Measurements from ENCODE around the gene INO80. TPM values are rescaled to one million over a fixed set of nuclear protein-coding genes. Genes with fewer than 3 reads are reported as not detected.

The INO80 gene
- total and polyA plus RNA-seq, 2 donors (not counting 1 experiment from before 2014, with no cell fraction given): 5.7 to 34.0 TPM

GRCh38 chr15:41006479-41006878 lies 109.6 kb downstream of the INO80 start:
- Histone ChIP-seq H2AFZ (ENCODE audit: low read length) (no peak overlapping the region), H3K4me1 (ENCODE audit: control insufficient read depth, extremely low read depth, insufficient read depth, low read length) (peaks cover 4% of the 10 kb centered on the region), H3K9me3 (ENCODE audit: control insufficient read depth, insufficient read depth, low read depth, low read length) (no peaks in the 10 kb centered on the region), H4K20me1 (ENCODE audit: control insufficient read depth, extremely low read depth, insufficient read depth, low read length) (no peaks in the 10 kb centered on the region), H3K36me3 (ENCODE audit: control insufficient read depth, insufficient read depth, low read length) (no peaks in the 10 kb centered on the region), H3K79me2 (ENCODE audit: control insufficient read depth, insufficient read depth, low read length) (no peaks in the 10 kb centered on the region), H3K9ac (ENCODE audit: insufficient read depth, low read length) (no peak overlapping the region), H3K4me3 (replicated peaks in 1 of 4; ENCODE audit: control extremely low read depth in 1 of 4, insufficient read depth in 1 of 4, low read depth in 3 of 4, low read length in 4 of 4) (no peak overlapping the region), H3K4me2 (ENCODE audit: extremely low read depth, insufficient read depth, low read length) (no peak overlapping the region), H3K27ac (ENCODE audit: insufficient read depth, low read length) (no peak overlapping the region), H3K27me3 (ENCODE audit: control insufficient read depth, insufficient read depth, low read length) (no peaks in the 10 kb centered on the region)
- TF ChIP-seq EZH2 (IDR thresholded peaks at IDR 0.05; ENCODE audit: low read length, missing control alignments): no peak
- no peak for TF ChIP-seq CTCF (conservative IDR thresholded peaks at IDR 0.05 in 1 of 2, IDR thresholded peaks at IDR 0.05 in 1 of 2; ENCODE audit: low read depth in 1 of 2, low read length in 2 of 2)
- no peak for DNase-seq (ENCODE audit: low read depth in 2 of 2)

GRCh38 chr15:41004490-41004889 lies 111.6 kb downstream of the INO80 start:
- Histone ChIP-seq H4K20me1 (ENCODE audit: control insufficient read depth, extremely low read depth, insufficient read depth, low read length) (no peaks in the 10 kb centered on the region), H3K4me2 (ENCODE audit: extremely low read depth, insufficient read depth, low read length) (no peak overlapping the region), H3K36me3 (ENCODE audit: control insufficient read depth, insufficient read depth, low read length) (no peaks in the 10 kb centered on the region), H3K79me2 (ENCODE audit: control insufficient read depth, insufficient read depth, low read length) (no peaks in the 10 kb centered on the region), H3K9ac (ENCODE audit: insufficient read depth, low read length) (no peak overlapping the region), H3K9me3 (ENCODE audit: control insufficient read depth, insufficient read depth, low read depth, low read length) (no peaks in the 10 kb centered on the region), H3K27ac (ENCODE audit: insufficient read depth, low read length) (no peak overlapping the region), H2AFZ (ENCODE audit: low read length) (no peak overlapping the region), H3K4me3 (replicated peaks in 1 of 4; ENCODE audit: control extremely low read depth in 1 of 4, insufficient read depth in 1 of 4, low read depth in 3 of 4, low read length in 4 of 4) (no peak overlapping the region), H3K4me1 (ENCODE audit: control insufficient read depth, extremely low read depth, insufficient read depth, low read length) (peaks cover 7% of the 10 kb centered on the region), H3K27me3 (ENCODE audit: control insufficient read depth, insufficient read depth, low read length) (no peaks in the 10 kb centered on the region)
- DNase-seq (ENCODE audit: low read depth in 2 of 2): no peak
- TF ChIP-seq CTCF (conservative IDR thresholded peaks at IDR 0.05 in 1 of 2, IDR thresholded peaks at IDR 0.05 in 1 of 2; ENCODE audit: low read depth in 1 of 2, low read length in 2 of 2) (no peak), EZH2 (IDR thresholded peaks at IDR 0.05; ENCODE audit: low read length, missing control alignments) (no peak)

GRCh38 chr15:41001524-41002214 lies 114.4 kb downstream of the INO80 start:
- no peaks in the 10 kb centered on the region for H4K20me1 ChIP-seq (ENCODE audit: control insufficient read depth, extremely low read depth, insufficient read depth, low read length)
- H3K9me3 ChIP-seq (ENCODE audit: control insufficient read depth, insufficient read depth, low read depth, low read length): no peaks in the 10 kb centered on the region
- no peak for TF ChIP-seq EZH2 (IDR thresholded peaks at IDR 0.05; ENCODE audit: low read length, missing control alignments)
- no peak for TF ChIP-seq CTCF (conservative IDR thresholded peaks at IDR 0.05 in 1 of 2, IDR thresholded peaks at IDR 0.05 in 1 of 2; ENCODE audit: low read depth in 1 of 2, low read length in 2 of 2)
- H3K27me3 ChIP-seq (ENCODE audit: control insufficient read depth, insufficient read depth, low read length): no peaks in the 10 kb centered on the region
- H3K4me3 ChIP-seq (replicated peaks in 1 of 4; ENCODE audit: control extremely low read depth in 1 of 4, insufficient read depth in 1 of 4, low read depth in 3 of 4, low read length in 4 of 4): no peak overlapping the region
- no peak overlapping the region for H3K9ac ChIP-seq (ENCODE audit: insufficient read depth, low read length)
- no peaks in the 10 kb centered on the region for H3K36me3 ChIP-seq (ENCODE audit: control insufficient read depth, insufficient read depth, low read length)
- H3K4me1 ChIP-seq (ENCODE audit: control insufficient read depth, extremely low read depth, insufficient read depth, low read length): peaks cover 13% of the 10 kb centered on the region
- H3K27ac ChIP-seq (ENCODE audit: insufficient read depth, low read length): peak overlapping the region; percentile 73
- no peaks in the 10 kb centered on the region for H3K79me2 ChIP-seq (ENCODE audit: control insufficient read depth, insufficient read depth, low read length)
- no peak overlapping the region for H3K4me2 ChIP-seq (ENCODE audit: extremely low read depth, insufficient read depth, low read length)
- H2AFZ ChIP-seq (ENCODE audit: low read length): no peak overlapping the region
- no peak for DNase-seq (ENCODE audit: low read depth in 2 of 2)

All from fibroblast of lung (primary cell).